Keratinocyte (primary cell): ENCODE measurements around the gene C5. TPM values are rescaled to one million over a fixed set of nuclear protein-coding genes. Genes with fewer than 3 reads are reported as not detected.

Source experiments
- DNase-seq: peaks from one replicate; pipeline ENCODE4 v3.0.0-alpha.2; 2011; ENCODE audit warnings: low read depth, missing footprints, low spot score
- FAIRE-seq: peaks from 2 replicates; lab custom pipeline; 2011; peaks lifted over from hg19 to GRCh38; lab: Jason Lieb, UNC
- H2AFZ ChIP-seq: 2 replicates; pipeline ENCODE4 v1.6.0; 2012; ENCODE audit warnings: low read length, control low read depth, inconsistent platforms; ENCODE audit not compliant: control insufficient read depth
- H3K27ac ChIP-seq: 2 replicates; pipeline ENCODE4 v1.5.1; 2011; ENCODE audit warnings: low read length; ENCODE audit not compliant: control insufficient read depth, insufficient read depth
- H3K27me3 ChIP-seq: 3 replicates; pipeline ENCODE4 v1.6.0; 2011; ENCODE audit warnings: low read length; ENCODE audit not compliant: control insufficient read depth, insufficient read depth; ENCODE audit errors: extremely low read depth
- H3K36me3 ChIP-seq, 2 experiments: 2 replicates in 1 of 2; 3 replicates in 1 of 2; pipeline ENCODE4 v1.5.1; 2011; ENCODE audit warnings: low read length in 2 of 2, mild to moderate bottlenecking in 1 of 2; ENCODE audit not compliant: control insufficient read depth in 2 of 2, insufficient read depth in 2 of 2; ENCODE audit errors: extremely low read depth in 1 of 2
- H3K4me1 ChIP-seq: 3 replicates; pipeline ENCODE4 v1.5.1; 2011; ENCODE audit warnings: low read length; ENCODE audit not compliant: control insufficient read depth, insufficient read depth; ENCODE audit errors: extremely low read depth
- H3K4me2 ChIP-seq: 3 replicates; pipeline ENCODE4 v1.6.0; 2011; ENCODE audit warnings: low read depth, low read length; ENCODE audit not compliant: control insufficient read depth, insufficient read depth; ENCODE audit errors: extremely low read depth
- H3K4me3 ChIP-seq, 3 experiments: fragments of 200-600 bp in 1 of 3; sonication (generic) in 1 of 3; 2 replicates in 2 of 3; 3 replicates in 1 of 3; pipeline ENCODE4 v1.5.1; 2011 to 2016; ENCODE audit warnings: low read length in 3 of 3, mild to moderate bottlenecking in 3 of 3, control low read depth in 2 of 3, inconsistent platforms in 1 of 3, low read depth in 1 of 3, mixed read lengths in 1 of 3, mixed run types in 1 of 3, moderate library complexity in 1 of 3; ENCODE audit not compliant: control insufficient read depth in 2 of 3, insufficient read depth in 2 of 3; ENCODE audit errors: extremely low read depth in 1 of 3
- H3K79me2 ChIP-seq: 2 replicates; pipeline ENCODE4 v1.6.0; 2012; ENCODE audit warnings: low read length; ENCODE audit not compliant: control insufficient read depth, insufficient read depth
- H3K9ac ChIP-seq: 3 replicates; pipeline ENCODE4 v1.6.0; 2011; ENCODE audit warnings: low read length; ENCODE audit not compliant: control insufficient read depth, insufficient read depth; ENCODE audit errors: extremely low read depth
- H3K9me1 ChIP-seq: 3 replicates; pipeline ENCODE4 v1.6.0; 2011; ENCODE audit warnings: low read length; ENCODE audit not compliant: control insufficient read depth, insufficient read depth; ENCODE audit errors: extremely low read depth
- H3K9me3 ChIP-seq: 2 replicates; pipeline ENCODE4 v1.5.1; 2012; ENCODE audit warnings: low read depth, low read length; ENCODE audit not compliant: control insufficient read depth
- H4K20me1 ChIP-seq: 3 replicates; pipeline ENCODE4 v1.6.0; 2011; ENCODE audit warnings: low read length; ENCODE audit not compliant: control insufficient read depth, insufficient read depth; ENCODE audit errors: extremely low read depth
- EZH2 ChIP-seq: IDR thresholded peaks from one replicate; pipeline ENCODE4 v1.6.1; 2012; ENCODE audit warnings: inconsistent platforms, mild to moderate bottlenecking, low read length, moderate library complexity
- dilution Hi-C: fragments of 300-500 bp; cut with MboI; formaldehyde crosslinking; loops from one replicate; pipeline ENCODE4 v1.7.0; 2020; ENCODE audit warnings: low sequenced_read_pairs; ENCODE audit not compliant: extremely low pct_ligation_motif_present
- polyA plus RNA-seq, 5 experiments: library from polyadenylated mRNA; depleted of rRNA in 3 of 5; stranded (reverse) in 3 of 5; stranded (forward) in 1 of 5; unstranded in 1 of 5; fragments of >200 nt; gene quantifications; 1 replicate in 1 of 5; 2 replicates in 3 of 5; 3 replicates in 1 of 5; pipeline versions ENCODE4 v1.2.1 to v1.2.3, GENCODE V29; 2011 to 2012; ENCODE audit warnings: missing spikeins in 2 of 5, low read depth in 1 of 5, low replicate concordance in 1 of 5
- TF ChIP-seq, protein P1 (sequence below), 3 experiments: IDR thresholded peaks in 1 of 3; conservative IDR thresholded peaks in 1 of 3; optimal IDR thresholded peaks in 1 of 3; 2 replicates in 2 of 3; 3 replicates in 1 of 3; pipeline versions ENCODE3 to v1.5.1; 2011; ENCODE audit warnings: low read length in 3 of 3, mild to moderate bottlenecking in 3 of 3, moderate library complexity in 2 of 3, control low read depth in 1 of 3, inconsistent platforms in 1 of 3; ENCODE audit not compliant: insufficient read depth in 2 of 3; ENCODE audit errors: extremely low read depth in 1 of 3

The C5 gene
- polyA plus RNA-seq, 1 donor (not counting 4 experiments of a cell fraction or from before 2014, with no cell fraction given): 0.76 TPM

DNA sequence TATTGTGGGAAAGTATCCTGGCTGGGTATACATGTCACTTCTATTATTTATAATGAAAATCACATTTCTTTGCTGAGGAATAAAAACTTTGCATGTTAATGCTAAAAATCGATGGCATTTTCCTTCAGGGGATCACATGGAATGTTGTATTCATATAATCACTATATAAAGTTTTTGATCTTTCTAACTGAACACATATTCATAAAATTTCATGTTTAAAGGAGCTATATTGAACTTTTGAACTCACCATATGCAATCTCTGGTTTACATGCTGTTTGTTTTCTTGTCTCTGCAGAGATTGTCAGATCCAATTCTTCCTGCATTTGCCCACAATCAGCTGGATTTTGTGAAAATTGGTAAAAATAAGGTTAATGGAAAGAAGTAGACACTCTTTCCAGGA lies 90.1 kb downstream of the C5 start:
- no peaks in the 10 kb centered on the region for H3K36me3 ChIP-seq

DNA sequence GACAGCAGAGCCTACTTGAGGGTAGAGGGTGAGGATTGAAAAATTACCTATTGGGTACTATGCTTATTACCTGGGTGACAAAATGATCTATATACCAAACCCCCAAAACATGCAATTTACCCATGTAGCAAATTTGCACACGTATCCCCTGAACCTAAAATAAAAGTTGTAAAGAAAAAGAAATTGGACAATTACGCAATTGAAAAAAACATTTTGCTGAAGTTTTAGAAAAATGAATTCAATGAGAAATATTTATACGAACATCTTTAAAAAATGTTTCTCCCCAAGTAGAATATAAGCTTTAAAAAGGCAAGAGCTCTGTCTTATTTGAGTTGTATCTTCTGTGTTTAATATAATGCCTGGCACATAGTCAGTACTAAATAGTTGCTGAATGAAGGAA lies 93.2 kb downstream of the C5 start:
- Histone ChIP-seq H3K79me2 (no peaks in the 10 kb centered on the region), H3K36me3 (no peaks in the 10 kb centered on the region)
- no peak for FAIRE-seq

More for the DNA sequence above, 90.1 kb downstream of the C5 start:
- Histone ChIP-seq H3K27ac (no peak overlapping the region), H2AFZ (no peak overlapping the region), H3K79me2 (no peaks in the 10 kb centered on the region), H3K4me2 (no peak overlapping the region), H3K4me3 (no peak overlapping the region), H3K27me3 (no peaks in the 10 kb centered on the region), H4K20me1 (no peaks in the 10 kb centered on the region), H3K9me1 (no peaks in the 10 kb centered on the region), H3K9ac (no peak overlapping the region), H3K4me1 (no peaks in the 10 kb centered on the region), H3K9me3 (no peaks in the 10 kb centered on the region)
- no peak for FAIRE-seq
- dilution Hi-C loops: no loop called here
- TF ChIP-seq EZH2: no peak
- TF ChIP-seq, protein P1, sequence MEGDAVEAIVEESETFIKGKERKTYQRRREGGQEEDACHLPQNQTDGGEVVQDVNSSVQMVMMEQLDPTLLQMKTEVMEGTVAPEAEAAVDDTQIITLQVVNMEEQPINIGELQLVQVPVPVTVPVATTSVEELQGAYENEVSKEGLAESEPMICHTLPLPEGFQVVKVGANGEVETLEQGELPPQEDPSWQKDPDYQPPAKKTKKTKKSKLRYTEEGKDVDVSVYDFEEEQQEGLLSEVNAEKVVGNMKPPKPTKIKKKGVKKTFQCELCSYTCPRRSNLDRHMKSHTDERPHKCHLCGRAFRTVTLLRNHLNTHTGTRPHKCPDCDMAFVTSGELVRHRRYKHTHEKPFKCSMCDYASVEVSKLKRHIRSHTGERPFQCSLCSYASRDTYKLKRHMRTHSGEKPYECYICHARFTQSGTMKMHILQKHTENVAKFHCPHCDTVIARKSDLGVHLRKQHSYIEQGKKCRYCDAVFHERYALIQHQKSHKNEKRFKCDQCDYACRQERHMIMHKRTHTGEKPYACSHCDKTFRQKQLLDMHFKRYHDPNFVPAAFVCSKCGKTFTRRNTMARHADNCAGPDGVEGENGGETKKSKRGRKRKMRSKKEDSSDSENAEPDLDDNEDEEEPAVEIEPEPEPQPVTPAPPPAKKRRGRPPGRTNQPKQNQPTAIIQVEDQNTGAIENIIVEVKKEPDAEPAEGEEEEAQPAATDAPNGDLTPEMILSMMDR (optimal IDR thresholded peaks at IDR 0.05 in 1 of 3, IDR thresholded peaks at IDR 0.05 in 1 of 3, conservative IDR thresholded peaks at IDR 0.05 in 1 of 3; ENCODE audit: extremely low read depth in 1 of 3, insufficient read depth in 2 of 3, low read length in 3 of 3): no peak
- no peak for DNase-seq

More for the DNA sequence above, 93.2 kb downstream of the C5 start:
- H3K9me1 ChIP-seq: no peaks in the 10 kb centered on the region
- H4K20me1 ChIP-seq: no peaks in the 10 kb centered on the region
- H3K27me3 ChIP-seq: no peaks in the 10 kb centered on the region
- H2AFZ ChIP-seq: no peak overlapping the region
- H3K9me3 ChIP-seq: no peaks in the 10 kb centered on the region
- H3K4me3 ChIP-seq: no peak overlapping the region
- H3K9ac ChIP-seq: no peak overlapping the region
- DNase-seq: no peak
- no peaks in the 10 kb centered on the region for H3K4me1 ChIP-seq
- H3K27ac ChIP-seq: no peak overlapping the region
- H3K4me2 ChIP-seq: no peak overlapping the region
- dilution Hi-C loops: no loop called here
- TF ChIP-seq, protein P1 (optimal IDR thresholded peaks at IDR 0.05 in 1 of 3, IDR thresholded peaks at IDR 0.05 in 1 of 3, conservative IDR thresholded peaks at IDR 0.05 in 1 of 3; ENCODE audit: extremely low read depth in 1 of 3, insufficient read depth in 2 of 3, low read length in 3 of 3): no peak
- no peak for TF ChIP-seq EZH2
